ENCODE data around the gene NNT.

- TF ChIP-seq YY1 (IDR thresholded peaks at IDR 0.05; ENCODE audit: insufficient read depth, insufficient read length) (no peak), ZNF274 (IDR thresholded peaks at IDR 0.05; ENCODE audit: low read depth, low read length) (no peak), SUZ12 (IDR thresholded peaks at IDR 0.05; ENCODE audit: extremely low read depth, insufficient read depth, insufficient read length) (no peak)
Observed at GRCh38 chr5:43683884-43684471, 81.0 kb downstream of the NNT start.

Measured in NT2/D1 (cell line).